ENCODE results near the gene FNDC3B. TPM values are rescaled to one million over a fixed set of nuclear protein-coding genes. Genes with fewer than 3 reads are reported as not detected.

The FNDC3B gene
- total and polyA plus RNA-seq, 2 of the 8 experiments (the other 6 are each of a cell fraction or from before 2014, with no cell fraction given) = 14.1 to 44.4 TPM

DNA sequence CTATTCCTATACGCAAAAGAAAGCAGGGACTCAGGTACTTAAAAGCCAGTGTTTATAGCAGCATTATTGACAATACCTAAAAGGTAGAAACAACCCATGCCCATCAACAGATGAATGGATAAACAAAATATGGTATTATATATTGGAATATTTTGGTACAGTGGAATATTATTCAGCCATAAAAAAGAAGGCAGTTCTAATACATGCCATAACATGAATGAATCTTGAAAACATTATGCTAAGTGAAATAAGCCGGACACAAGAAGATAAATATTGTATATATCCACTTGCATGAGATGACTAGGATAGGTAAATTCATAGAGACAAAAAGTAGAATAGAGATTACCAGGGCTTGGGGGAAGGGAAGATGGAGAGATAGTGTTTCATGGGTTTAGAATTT is 9.2 kb downstream of the FNDC3B start (continued):
- no peak for TF ChIP-seq SAP30 (IDR thresholded peaks at IDR 0.05; ENCODE audit: insufficient read depth, insufficient replicate concordance, low read length)
- TF ChIP-seq CHD2 (IDR thresholded peaks at IDR 0.05; ENCODE audit: low read length) = no peak
- TF ChIP-seq SRF (IDR thresholded peaks at IDR 0.05; ENCODE audit: low read depth, low read length) = no peak
- TF ChIP-seq POLR2A (IDR thresholded peaks at IDR 0.05; ENCODE audit: control extremely low read depth in 1 of 2, low read depth in 2 of 2, low read length in 2 of 2) = no peak
